Head of caudate nucleus (tissue), 42 donors: ENCODE data around the gene DEFB113.

Experiments
- DNase-seq, 42 donors: peaks; one replicate each; pipeline versions ENCODE4 v3.0.0 to v3.0.0-alpha.2; 2020 to 2021; ENCODE audit warnings: mixed read lengths in 7 of 42
- intact Hi-C: fragments of 100-400 bp; cut with DNase I; formaldehyde crosslinking; loops from one replicate; pipeline ENCODE4 v1.15.0; 2022

DEFB113 gene

GRCh38 chr6:49939993-49940498 lies 29.4 kb downstream of the DEFB113 start:
- intact Hi-C loops = no loop called here
- DNase-seq = no peak

- no peak for DNase-seq
- intact Hi-C loops = no loop called here
Measured at GRCh38 chr6:49937811-49938210, 31.6 kb downstream of the DEFB113 start.

- DNase-seq = no peak
- intact Hi-C loops = no loop called here
Measured at GRCh38 chr6:49937017-49937416, 32.4 kb downstream of the DEFB113 start.

GRCh38 chr6:49935387-49935786 lies 34.0 kb downstream of the DEFB113 start:
- intact Hi-C loops = no loop called here
- DNase-seq = no peak

- intact Hi-C loops = no loop called here
- DNase-seq = no peak
Measured at GRCh38 chr6:49934770-49935169, 34.7 kb downstream of the DEFB113 start.

GRCh38 chr6:49933526-49933925 lies 35.9 kb downstream of the DEFB113 start:
- intact Hi-C loops = no loop called here
- DNase-seq = no peak

GRCh38 chr6:49929340-49929739 lies 40.1 kb downstream of the DEFB113 start:
- intact Hi-C loops = no loop called here
- no peak for DNase-seq

- intact Hi-C loops = no loop called here
- DNase-seq = no peak
Measured at GRCh38 chr6:49923826-49924225, 45.6 kb downstream of the DEFB113 start.

- intact Hi-C loops = no loop called here
- no peak for DNase-seq
Measured at GRCh38 chr6:49919935-49920644, 49.3 kb downstream of the DEFB113 start.

- no peak for DNase-seq
- intact Hi-C loops = no loop called here
Measured at GRCh38 chr6:49919261-49919660, 50.2 kb downstream of the DEFB113 start.

GRCh38 chr6:49918787-49919186 lies 50.6 kb downstream of the DEFB113 start:
- DNase-seq = no peak
- intact Hi-C loops = no loop called here
